NCI-H748 (cell line): ENCODE measurements around the gene SETD1A.

Experiments
- DNase-seq: peaks from one replicate; lab custom pipeline; 2025; ENCODE audit not compliant: unreplicated experiment; lab: John Stamatoyannopoulos, UW

The SETD1A gene

DNA sequence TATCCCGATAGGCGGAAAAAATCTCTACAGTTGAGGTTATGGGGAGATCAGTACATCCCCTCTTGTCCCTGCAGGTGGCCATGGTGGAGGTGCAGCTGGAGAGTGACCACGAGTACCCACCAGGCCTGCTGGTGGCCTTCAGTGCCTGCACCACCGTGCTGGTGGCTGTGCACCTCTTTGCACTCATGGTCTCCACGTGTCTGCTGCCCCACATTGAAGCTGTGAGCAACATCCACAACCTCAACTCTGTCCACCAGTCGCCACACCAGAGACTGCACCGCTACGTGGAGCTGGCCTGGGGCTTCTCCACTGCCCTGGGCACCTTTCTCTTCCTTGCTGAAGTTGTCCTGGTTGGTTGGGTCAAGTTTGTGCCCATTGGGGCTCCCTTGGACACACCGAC is 4.4 kb upstream of the SETD1A start:
- no peak for DNase-seq

DNA sequence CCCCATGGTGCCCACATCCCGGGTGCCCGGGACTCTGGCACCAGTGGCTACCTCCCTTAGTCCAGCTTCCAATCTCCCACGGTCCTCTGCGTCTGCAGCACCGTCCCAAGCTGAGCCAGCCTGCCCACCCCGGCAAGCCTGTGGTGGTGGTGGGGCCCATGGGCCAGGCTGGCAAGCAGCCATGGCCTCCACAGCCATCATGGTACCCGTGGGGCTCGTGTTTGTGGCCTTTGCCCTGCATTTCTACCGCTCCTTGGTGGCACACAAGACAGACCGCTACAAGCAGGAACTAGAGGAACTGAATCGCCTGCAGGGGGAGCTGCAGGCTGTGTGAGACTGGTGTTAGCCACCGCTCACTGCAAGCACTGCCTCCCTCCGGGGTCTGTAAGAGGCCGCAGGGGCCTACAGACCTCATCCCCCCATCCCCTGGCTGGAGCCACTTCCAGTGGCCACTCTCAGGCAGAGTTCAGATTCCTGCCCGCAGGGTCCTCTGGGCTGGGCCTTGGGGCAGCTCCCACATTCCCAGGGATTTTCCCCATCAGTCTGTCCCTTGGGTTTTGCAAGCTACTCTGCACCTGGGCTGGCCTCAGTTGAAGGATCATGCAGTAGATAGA is 3.9 kb upstream of the SETD1A start:
- DNase-seq, result peak; percentile 76

- DNase-seq, result no peak
These were observed 2.6 kb upstream of the SETD1A start for GRCh38 chr16:30954993-30955392.

DNA sequence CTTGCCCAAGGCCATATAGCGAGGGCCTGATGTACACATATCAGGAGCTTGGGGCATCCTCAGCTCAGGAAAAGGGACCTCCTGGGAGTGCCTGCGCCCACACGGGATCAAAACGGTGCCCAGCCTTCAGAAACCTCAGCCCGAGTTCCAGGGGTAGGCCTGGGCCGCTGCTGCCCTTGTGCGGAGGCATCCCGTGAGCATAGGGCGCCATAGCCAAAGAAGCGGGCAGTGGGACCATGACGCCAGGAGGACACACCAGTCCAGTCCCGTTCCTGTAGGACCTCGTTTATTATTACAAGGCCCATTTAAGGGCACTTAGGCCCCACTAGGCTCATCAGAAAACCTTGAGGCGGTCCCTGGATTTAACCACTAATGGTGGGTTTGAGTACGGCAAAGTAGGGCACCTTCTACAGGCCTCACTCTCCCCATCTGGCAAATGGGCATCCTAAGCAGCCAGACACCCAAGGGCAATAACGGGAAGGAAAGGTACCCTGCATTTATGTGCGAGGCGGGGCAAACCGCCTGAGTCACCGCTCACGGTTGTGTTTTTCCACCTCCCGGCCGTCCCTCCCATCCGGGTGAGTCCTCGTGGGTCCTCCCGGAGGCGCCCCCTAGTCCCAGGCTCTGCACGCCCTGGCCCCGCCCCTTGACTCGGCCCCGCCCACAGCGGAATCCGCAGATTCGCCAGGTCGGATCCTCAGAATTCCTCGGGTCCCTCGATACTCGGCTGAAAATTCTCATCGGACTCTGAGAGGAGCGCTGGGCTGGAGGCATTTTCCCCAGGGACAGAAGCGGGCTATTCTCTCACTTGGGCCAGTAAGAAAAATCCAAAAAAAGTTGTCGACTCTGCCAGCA is 726 bp upstream of the SETD1A start:
- DNase-seq, result peak; percentile 76

DNA sequence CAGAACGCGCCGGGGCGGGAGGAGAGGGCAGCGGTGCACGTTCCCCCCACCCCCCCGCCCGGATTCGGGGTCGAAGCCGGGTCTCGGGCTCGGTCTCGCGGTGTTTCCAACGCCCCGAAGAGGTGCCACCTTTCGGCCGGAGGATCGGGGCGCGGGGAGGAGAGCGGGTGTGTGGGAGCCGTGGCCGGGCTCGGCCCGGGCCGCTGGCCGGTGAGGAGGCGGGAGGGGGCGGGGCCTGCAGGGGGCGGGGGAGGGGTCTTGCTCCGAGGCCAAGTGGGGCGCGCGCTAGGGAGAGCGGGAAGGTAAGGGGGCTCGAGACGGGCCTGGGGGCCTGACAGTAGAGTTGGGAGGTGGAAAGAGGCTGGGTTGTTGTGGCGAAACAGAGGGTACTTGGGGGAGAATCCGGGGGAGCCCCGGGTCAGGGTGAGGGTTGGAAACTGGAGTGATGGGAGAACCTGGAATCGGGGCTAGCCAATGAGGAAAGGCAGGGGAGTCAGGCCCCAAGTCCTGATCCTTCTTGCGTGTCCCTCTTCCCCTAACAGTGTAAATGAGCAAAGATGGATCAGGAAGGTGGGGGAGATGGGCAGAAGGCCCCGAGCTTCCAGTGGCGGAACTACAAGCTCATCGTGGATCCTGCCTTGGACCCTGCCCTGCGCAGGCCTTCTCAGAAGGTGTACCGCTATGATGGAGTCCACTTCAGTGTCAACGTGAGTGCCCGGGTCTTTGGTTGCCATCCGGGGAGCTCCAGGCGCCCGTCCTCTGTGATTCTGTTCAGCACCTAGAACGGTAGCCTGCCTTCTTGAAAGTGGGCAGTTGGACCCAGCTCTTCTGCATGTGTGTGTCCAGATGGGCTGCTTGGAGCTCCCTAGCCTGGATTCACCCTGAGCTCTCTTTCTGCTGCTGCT is 873 bp downstream of the SETD1A start:
- peak; percentile 50 for DNase-seq

DNA sequence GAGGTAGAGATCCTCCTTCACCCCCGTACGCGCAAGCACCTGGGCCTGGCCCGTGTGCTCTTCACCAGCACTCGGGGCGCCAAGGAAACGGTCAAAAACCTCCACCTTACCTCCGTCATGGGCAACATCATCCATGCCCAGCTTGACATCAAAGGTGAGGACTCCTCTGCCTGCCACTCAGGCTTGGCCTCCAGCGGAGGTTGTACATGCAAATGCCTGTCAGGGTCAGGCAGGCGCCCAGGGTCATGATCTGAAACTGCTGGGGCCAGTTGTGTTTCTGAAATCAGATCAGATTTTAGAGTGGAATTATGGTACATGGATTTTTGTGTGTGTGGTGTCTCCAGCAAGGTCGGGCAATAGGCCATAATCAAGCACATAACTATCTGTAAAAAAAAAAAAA is 3.8 kb downstream of the SETD1A start:
- no peak for DNase-seq

GRCh38 chr16:30963925-30964511 is 6.5 kb downstream of the SETD1A start:
- DNase-seq, result no peak

DNA sequence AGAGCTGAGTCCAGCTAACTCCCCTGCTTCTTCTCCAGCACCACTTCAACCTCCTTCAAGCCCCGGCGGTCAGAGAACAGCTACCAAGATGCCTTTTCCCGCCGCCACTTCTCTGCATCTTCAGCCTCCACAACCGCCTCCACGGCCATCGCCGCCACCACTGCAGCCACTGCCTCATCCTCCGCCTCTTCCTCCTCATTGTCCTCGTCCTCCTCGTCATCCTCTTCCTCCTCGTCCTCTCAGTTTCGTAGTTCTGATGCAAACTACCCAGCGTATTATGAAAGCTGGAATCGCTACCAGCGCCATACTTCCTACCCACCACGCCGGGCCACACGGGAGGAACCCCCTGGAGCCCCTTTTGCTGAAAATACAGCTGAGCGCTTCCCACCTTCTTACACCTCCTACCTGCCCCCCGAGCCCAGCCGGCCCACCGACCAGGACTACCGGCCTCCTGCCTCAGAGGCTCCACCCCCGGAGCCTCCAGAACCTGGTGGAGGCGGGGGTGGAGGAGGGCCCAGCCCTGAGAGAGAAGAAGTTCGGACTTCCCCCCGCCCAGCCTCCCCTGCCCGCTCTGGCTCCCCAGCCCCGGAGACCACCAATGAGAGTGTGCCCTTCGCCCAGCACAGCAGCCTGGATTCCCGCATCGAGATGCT is 7.1 kb downstream of the SETD1A start:
- no peak for DNase-seq

DNA sequence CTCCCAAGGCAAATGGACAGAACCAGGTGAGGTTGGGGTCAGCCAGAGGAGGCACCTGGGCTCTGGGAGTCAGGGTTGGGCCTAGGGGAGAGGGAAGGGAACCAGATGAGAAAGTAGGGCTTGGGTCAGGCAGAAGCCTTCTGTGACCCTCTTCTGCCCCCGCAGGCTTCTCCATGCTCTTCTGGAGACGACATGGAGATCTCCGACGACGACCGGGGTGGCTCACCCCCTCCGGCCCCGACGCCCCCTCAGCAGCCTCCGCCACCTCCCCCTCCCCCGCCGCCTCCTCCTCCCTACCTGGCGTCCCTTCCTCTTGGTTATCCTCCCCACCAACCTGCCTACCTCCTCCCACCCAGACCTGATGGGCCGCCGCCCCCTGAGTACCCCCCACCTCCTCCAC is 7.9 kb downstream of the SETD1A start:
- DNase-seq, result no peak

DNA sequence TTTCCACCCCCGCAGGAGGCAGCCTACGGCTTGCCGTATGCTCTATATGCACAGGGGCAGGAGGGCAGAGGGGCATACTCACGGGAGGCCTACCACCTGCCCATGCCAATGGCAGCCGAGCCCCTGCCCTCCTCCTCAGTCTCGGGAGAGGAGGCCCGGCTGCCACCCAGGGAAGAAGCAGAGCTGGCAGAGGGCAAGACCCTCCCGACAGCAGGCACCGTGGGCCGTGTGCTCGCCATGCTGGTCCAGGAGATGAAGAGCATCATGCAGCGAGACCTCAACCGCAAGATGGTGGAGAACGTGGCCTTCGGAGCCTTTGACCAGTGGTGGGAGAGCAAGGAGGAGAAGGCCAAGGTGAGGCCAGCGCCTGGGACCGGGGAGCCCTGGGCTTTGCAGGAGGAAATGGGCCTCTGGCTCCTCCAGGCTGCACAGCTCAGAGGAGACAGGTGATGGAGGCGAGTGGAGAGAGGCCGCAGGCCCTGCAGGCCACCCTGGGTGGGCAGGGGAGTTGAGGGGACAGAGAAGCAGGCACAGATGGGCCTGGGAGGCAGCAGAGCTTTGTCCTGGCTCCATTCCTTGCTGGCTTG is 8.6 kb downstream of the SETD1A start:
- no peak for DNase-seq

GRCh38 chr16:30967795-30968194 is 10.2 kb downstream of the SETD1A start:
- no peak for DNase-seq

DNA sequence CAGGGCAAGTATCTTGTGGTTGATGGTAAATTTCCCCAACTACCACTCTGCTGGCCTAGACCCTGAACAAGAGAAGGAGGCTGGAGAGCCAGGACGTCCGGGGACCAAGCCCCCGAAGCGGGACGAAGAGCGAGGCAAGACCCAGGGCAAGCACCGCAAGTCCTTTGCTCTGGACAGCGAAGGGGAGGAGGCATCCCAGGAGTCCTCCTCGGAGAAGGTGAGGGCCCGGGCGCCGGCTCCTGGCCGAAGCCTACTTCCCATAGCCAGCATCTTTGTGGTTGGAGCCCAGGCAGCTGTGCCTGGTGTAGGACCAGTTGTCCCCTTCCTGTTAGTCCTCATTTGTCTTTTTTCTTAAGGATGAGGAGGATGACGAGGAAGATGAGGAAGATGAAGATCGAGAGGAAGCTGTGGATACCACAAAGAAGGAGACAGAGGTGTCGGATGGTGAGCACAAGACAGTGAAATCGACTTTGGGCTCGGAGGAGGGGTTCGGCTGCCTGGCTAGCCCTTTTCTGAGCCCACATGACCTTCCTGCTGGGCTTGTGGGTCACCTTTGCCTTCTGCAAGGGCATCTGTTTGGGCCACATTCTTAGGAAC is 11.8 kb downstream of the SETD1A start:
- DNase-seq, result no peak

DNA sequence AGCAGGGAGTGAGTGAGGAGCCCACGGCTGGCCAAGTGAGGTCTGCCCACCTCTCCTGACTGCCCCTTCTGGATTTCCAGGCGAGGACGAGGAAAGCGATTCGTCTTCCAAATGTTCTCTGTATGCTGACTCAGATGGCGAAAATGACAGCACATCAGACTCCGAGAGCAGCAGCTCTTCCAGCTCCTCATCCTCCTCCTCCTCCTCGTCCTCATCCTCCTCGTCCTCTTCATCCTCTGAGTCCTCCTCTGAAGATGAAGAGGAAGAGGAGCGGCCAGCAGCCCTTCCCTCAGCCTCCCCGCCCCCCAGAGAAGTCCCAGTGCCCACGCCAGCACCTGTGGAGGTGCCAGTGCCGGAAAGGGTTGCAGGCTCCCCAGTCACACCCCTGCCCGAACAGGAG is 13.7 kb downstream of the SETD1A start:
- DNase-seq, result no peak

DNA sequence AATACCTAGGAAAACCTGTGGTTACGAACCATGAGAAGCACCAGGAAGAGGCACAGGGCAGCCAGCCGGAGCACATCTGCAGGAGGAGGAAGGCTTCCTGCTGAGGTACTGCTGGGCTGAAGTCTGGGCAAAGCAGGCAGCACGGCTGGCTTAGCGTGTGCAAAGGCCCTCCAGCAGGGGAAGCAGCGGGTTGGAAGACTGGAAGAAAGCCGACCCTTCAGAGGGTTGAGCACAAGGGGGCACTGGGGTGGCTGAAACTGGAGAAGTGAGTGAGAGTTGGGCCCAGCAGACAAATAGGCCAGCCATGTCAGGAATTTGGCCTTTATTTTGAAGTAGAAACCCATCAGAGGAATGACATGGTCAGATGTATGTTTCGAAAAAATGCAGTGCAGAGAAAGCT is 15.3 kb downstream of the SETD1A start:
- no peak for DNase-seq

DNA sequence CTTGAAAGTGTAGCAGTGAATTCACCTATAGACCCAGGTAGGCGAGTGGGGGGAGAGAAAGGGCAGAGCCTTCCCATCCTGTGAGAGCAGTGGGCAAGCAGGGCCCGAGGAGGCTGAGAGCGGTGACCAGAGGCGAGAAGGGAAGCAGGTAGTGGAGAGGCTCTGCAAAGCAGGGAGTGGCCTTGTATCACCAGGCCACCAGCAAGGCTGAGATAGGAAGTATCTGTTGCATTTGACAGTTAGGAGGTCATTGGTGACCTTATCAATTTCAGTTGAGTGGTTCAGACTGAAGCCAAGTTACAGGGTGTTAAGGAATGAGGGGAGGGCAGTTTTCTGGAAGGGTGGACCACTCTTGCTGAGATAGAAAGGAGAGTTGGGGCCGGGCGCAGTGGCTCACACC is 16.8 kb downstream of the SETD1A start:
- DNase-seq, result no peak

GRCh38 chr16:30976486-30976885 is 18.9 kb downstream of the SETD1A start:
- no peak for DNase-seq

GRCh38 chr16:30977502-30977901 is 19.9 kb downstream of the SETD1A start:
- DNase-seq, result no peak

GRCh38 chr16:30979170-30980022 is 21.8 kb downstream of the SETD1A start:
- DNase-seq, result no peak

DNA sequence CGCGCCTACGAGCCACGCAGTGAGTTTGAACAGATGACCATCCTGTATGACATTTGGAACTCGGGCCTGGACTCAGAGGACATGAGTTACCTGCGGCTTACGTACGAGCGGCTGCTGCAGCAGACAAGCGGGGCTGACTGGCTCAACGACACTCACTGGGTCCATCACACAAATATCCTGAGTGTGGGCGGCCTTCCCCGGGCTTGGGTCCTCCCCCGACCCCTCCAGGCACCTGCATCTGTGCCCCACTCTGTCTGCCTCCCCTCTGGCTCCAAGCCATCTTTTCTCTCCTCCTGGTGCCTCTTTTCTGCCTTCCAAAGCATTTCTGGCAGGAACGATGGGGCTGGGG is 22.4 kb downstream of the SETD1A start:
- DNase-seq, result no peak
